Sigmoid colon (tissue), 4 donors: ENCODE results near the gene KIF1A.

Experiments
- CTCF ChIP-seq, 4 experiments: fragments of 450-650 bp in 3 of 4; fragments of 200-600 bp in 1 of 4; IDR thresholded peaks; one replicate each; pipeline ENCODE4 v1.5.1; 2016 to 2019; ENCODE audit warnings: antibody characterized with exemption in 4 of 4, mild to moderate bottlenecking in 3 of 4, moderate library complexity in 2 of 4
- EP300 ChIP-seq, 4 donors: sonication (generic); formaldehyde crosslinking; IDR thresholded peaks; one replicate each; pipeline ENCODE4 v1.6.1; 2017; ENCODE audit warnings: antibody characterized with exemption in 4 of 4
- POLR2AphosphoS5 ChIP-seq, 4 donors: sonication (generic); formaldehyde crosslinking; IDR thresholded peaks; one replicate each; pipeline ENCODE4 v1.6.1; 2017; ENCODE audit warnings: antibody characterized with exemption in 4 of 4

DNA sequence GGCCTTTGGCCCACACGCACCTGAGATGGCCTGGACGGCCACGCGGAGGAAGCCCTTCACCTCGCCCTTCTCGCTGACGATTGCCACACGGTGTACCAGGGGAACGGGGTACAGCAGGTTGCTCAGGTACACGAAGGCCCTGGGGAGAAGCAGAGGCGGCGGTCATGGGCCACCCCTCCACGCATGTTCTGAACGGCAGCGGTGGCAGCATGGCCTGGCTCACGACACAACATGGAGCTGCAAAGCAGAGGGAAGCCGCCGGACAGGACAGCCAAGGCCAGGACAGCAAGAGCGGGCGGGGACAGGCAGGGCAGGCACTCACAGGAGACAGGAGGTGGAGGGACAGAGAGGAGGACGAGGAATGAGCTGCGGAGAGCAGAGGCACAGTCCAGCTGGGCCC, 69.6 kb downstream of the KIF1A start:
- TF ChIP-seq CTCF (IDR thresholded peaks at IDR 0.05) (no peak), POLR2AphosphoS5 (IDR thresholded peaks at IDR 0.05) (no peak), EP300 (IDR thresholded peaks at IDR 0.05) (no peak)
